GM12801 (cell line): ENCODE measurements around the gene SMARCA1.

ENCODE experiments used
- TF ChIP-seq, protein P1 (sequence below): IDR thresholded peaks from one replicate; pipeline ENCODE4 v1.5.1; 2011; ENCODE audit warnings: control low read depth; ENCODE audit not compliant: insufficient read length; ENCODE audit errors: extremely low read depth

SMARCA1 gene, protein sequence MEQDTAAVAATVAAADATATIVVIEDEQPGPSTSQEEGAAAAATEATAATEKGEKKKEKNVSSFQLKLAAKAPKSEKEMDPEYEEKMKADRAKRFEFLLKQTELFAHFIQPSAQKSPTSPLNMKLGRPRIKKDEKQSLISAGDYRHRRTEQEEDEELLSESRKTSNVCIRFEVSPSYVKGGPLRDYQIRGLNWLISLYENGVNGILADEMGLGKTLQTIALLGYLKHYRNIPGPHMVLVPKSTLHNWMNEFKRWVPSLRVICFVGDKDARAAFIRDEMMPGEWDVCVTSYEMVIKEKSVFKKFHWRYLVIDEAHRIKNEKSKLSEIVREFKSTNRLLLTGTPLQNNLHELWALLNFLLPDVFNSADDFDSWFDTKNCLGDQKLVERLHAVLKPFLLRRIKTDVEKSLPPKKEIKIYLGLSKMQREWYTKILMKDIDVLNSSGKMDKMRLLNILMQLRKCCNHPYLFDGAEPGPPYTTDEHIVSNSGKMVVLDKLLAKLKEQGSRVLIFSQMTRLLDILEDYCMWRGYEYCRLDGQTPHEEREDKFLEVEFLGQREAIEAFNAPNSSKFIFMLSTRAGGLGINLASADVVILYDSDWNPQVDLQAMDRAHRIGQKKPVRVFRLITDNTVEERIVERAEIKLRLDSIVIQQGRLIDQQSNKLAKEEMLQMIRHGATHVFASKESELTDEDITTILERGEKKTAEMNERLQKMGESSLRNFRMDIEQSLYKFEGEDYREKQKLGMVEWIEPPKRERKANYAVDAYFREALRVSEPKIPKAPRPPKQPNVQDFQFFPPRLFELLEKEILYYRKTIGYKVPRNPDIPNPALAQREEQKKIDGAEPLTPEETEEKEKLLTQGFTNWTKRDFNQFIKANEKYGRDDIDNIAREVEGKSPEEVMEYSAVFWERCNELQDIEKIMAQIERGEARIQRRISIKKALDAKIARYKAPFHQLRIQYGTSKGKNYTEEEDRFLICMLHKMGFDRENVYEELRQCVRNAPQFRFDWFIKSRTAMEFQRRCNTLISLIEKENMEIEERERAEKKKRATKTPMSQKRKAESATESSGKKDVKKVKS

DNA sequence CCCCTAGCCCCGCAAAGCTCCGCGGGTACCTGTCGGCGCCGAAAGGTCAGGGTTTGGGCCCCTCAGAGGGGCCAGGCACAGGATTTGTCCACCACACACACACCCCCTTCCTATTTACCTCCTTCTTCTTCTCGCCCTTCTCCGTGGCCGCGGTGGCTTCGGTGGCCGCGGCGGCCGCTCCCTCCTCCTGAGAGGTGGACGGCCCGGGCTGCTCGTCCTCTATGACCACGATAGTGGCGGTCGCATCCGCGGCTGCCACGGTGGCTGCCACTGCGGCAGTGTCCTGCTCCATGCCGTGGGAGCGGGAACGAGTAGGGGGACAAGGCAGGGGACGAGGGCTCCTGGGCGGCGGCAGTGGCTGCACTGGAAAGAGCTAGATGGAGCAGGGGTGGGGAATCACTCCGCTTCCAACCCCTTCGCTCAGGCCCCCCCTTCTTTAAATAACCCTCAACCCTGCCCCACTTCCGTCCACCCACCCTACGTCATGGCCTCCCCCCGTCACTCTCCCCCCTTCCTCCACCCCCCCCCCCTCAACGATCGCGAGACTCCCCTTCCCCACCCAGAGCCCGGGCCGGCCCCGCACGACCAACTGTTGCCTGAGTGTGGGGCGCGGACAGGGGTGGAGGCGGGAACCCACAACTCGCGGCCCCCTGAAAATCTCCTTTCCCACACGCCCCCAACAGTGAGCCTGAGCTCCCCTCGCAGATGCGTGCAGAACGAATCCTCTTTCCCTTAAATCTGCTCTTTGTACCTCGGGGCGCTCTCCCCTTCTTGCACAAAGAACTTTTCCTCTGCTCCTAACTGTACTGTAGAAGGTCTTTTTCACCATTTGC, at the start of gene SMARCA1:
SMARCA1 (minus strand) TSS at position 412 of the 833 bp plus-strand sequence; CDS start at position 292, 120 bp downstream.
- TF ChIP-seq, protein P1, sequence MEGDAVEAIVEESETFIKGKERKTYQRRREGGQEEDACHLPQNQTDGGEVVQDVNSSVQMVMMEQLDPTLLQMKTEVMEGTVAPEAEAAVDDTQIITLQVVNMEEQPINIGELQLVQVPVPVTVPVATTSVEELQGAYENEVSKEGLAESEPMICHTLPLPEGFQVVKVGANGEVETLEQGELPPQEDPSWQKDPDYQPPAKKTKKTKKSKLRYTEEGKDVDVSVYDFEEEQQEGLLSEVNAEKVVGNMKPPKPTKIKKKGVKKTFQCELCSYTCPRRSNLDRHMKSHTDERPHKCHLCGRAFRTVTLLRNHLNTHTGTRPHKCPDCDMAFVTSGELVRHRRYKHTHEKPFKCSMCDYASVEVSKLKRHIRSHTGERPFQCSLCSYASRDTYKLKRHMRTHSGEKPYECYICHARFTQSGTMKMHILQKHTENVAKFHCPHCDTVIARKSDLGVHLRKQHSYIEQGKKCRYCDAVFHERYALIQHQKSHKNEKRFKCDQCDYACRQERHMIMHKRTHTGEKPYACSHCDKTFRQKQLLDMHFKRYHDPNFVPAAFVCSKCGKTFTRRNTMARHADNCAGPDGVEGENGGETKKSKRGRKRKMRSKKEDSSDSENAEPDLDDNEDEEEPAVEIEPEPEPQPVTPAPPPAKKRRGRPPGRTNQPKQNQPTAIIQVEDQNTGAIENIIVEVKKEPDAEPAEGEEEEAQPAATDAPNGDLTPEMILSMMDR: no peak

DNA sequence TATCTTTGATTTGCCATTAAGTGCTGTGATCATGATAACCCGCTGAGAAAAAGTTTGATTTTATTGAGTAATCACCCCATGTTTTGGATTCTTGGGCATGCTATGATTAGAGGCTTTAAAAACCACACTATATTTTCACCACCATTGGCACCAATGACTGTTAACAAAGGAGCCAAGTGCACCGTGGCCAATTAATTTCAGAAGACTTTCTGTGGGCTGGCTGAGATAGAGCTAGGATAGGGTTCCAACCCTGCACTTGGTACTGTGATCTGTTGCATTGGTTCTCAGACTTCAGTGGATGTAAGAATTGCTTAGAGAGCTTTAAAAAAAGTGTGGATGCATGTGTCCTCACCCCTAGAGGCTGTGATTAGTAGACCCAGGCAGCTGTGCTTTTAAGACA, 49.1 kb upstream of the SMARCA1 start:
- TF ChIP-seq, protein P1: no peak

DNA sequence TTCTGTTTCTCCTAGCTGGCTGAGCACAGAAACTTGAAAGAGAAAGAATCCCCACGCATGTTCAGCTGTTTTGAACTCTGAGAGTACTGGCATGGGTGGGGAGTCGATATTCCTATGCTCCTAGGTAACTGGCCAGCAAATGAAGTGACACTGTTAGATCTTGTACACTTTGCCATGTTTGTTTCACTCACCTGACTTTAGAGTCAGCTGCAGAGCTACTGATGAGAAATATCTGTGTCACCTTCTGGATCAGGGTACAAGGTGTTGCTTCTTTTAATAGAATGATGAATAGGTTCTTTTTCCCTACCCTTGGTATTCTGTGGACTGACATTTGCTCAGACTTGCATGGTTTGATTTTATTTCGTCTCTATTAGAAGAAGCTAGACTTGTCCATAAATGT, 45.1 kb upstream of the SMARCA1 start:
- TF ChIP-seq, protein P1: no peak

DNA sequence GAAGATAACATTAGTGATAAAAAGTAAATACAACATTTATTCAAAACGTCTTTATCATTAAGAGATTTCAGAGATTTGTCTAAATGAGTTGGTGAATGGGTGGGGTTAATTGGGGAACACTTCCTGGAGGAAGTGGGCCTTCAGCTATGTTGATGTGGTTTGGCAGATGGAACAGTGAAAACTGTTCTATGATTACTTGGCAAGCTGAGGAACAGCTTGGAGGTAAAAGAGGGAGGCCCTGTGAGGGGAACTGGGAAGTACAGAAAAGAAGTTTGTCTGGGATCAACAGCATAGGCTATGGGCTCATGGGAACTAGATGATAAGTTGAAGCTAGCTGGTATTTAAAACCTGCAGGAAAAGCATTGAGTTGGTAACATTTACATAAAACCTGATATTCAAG, 42.8 kb upstream of the SMARCA1 start:
- TF ChIP-seq, protein P1: no peak

DNA sequence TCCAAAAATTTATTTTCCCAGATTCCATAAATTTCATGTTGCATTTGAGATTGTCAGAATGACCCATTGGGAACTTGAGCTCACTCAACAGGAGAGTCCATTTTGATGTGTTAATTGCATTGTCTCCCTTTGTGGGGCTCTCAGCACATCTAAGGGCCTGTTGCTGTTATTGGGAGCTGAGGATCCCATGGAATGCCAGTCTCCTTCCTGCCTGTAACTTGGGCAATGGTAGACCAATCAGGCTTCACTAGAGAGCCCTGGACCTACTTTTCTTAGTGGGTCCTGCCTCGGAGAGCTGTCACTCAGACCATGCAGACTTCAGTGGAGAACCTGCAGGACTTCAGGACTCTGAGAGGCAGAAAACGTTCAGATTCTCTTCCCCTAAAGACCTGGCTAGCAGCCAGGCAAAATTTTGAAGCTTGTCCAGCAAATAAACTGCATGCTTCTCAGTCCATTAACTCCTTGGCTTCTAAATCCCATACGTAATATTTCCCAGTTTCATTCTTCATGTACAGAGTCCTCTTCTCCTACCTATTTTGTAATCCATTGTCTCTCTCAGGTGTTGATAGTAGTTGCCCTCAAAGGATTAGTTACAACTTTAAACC, 41.9 kb upstream of the SMARCA1 start:
- TF ChIP-seq, protein P1: no peak

DNA sequence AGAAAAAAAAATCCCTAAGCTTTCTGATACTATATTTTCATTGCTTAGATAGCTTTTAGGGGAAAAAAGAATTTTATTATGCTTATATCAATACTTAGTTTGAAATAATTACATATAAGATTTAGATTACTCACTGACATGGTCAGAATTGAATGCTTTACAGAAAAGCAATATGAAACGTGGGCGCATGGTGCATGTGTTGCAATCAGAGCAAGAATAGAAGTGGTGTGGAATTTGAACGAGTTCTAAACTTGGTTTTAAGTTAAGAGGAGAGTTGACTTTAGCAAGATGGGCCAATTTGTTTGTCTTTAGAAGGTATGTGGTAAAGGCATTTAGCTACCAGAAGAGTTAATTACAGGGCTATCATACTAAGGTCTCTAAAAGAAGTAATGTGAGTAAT, 38.2 kb upstream of the SMARCA1 start:
- TF ChIP-seq, protein P1: no peak
